D721Med (cell line): ENCODE measurements around the gene NEUROD2.

Experiments used
- DNase-seq: peaks from one replicate; pipeline ENCODE4 v3.0.0; 2011; ENCODE audit warnings: low spot score; ENCODE audit not compliant: insufficient read length
- FAIRE-seq: peaks from 2 replicates; lab custom pipeline; 2011; peaks lifted over from hg19 to GRCh38; lab: Jason Lieb, UNC
- CTCF ChIP-seq: IDR thresholded peaks from 2 replicates; pipeline ENCODE4 v1.5.1; 2012; ENCODE audit warnings: mild to moderate bottlenecking, control low read depth; ENCODE audit not compliant: insufficient read depth; ENCODE audit errors: missing control alignments

Gene NEUROD2

GRCh38 chr17:39629494-39629880 lies 21.8 kb upstream of the NEUROD2 start:
- FAIRE-seq (no peak), DNase-seq (no peak)
- TF ChIP-seq CTCF, result no peak

GRCh38 chr17:39628655-39629493 lies 21.2 kb upstream of the NEUROD2 start:
- no peak for TF ChIP-seq CTCF
- FAIRE-seq (no peak), DNase-seq (no peak)

GRCh38 chr17:39627712-39628516 lies 20.2 kb upstream of the NEUROD2 start:
- no peak for TF ChIP-seq CTCF
- DNase-seq (no peak), FAIRE-seq (no peak)

- no peak for TF ChIP-seq CTCF
- FAIRE-seq (no peak), DNase-seq (no peak)
Observed at GRCh38 chr17:39627047-39627711, 19.5 kb upstream of the NEUROD2 start.

- no peak for DNase-seq
- TF ChIP-seq CTCF, result no peak
- no peak for FAIRE-seq
Observed at GRCh38 chr17:39626171-39627046, 18.7 kb upstream of the NEUROD2 start, which contains the start of gene PPP1R1B. Gene PPP1R1B (plus strand): TSS chr17:39626952. CDS start chr17:39627393, 441 bp downstream.

GRCh38 chr17:39625198-39625785 lies 17.6 kb upstream of the NEUROD2 start:
- no peak for DNase-seq
- no peak for TF ChIP-seq CTCF
- no peak for FAIRE-seq
